ENCODE data around the gene CNTNAP5. TPM values are rescaled to one million over a fixed set of nuclear protein-coding genes. Genes with fewer than 3 reads are reported as not detected.

The CNTNAP5 gene
- total and polyA plus RNA-seq, 5 donors from 2014 or later = not detected

- DNase-seq = no peak
- Histone ChIP-seq H3K4me3 (ENCODE audit: low read depth, low read length) (no peak overlapping the region), H3K9me3 (ENCODE audit: control insufficient read depth in 2 of 2, low read length in 2 of 2) (no peaks in the 10 kb centered on the region), H3K4me1 (ENCODE audit: control insufficient read depth, insufficient read depth, low read length, poor library complexity, severe bottlenecking) (no peaks in the 10 kb centered on the region), H3K27me3 (ENCODE audit: control insufficient read depth, insufficient read depth, low read length) (no peaks in the 10 kb centered on the region), H3K36me3 (ENCODE audit: control insufficient read depth, insufficient read depth, low read length) (no peaks in the 10 kb centered on the region), H3K27ac (ENCODE audit: insufficient read depth, low read length, poor library complexity, severe bottlenecking) (no peak overlapping the region)
- Mint-ChIP-seq H3K9me3 (peaks cover 0 to 15% (median 3%) of the 10 kb centered on the region in 7 donors), H3K27ac (no peak overlapping the region), H3K27me3 (no peaks in the 10 kb centered on the region), H3K36me3 (no peaks in the 10 kb centered on the region), H3K4me1 (no peaks in the 10 kb centered on the region), H3K4me3 (no peak overlapping the region)
- no peak for ATAC-seq (ENCODE audit: low read depth in 2 of 2)
These were observed 936.0 kb downstream of the CNTNAP5 start for GRCh38 chr2:124961132-124961531.

All from CD4-positive, CD25-positive, alpha-beta regulatory T cell (primary cell).